ENCODE results near the gene IRF2. TPM values are rescaled to one million over a fixed set of nuclear protein-coding genes. Genes with fewer than 3 reads are reported as not detected.

IRF2 gene
- total RNA-seq, 1 donor from 2014 or later = 35.2 TPM

GRCh38 chr4:184433258-184433892 lies 41.0 kb downstream of the IRF2 start:
- no peak for DNase-seq (ENCODE audit: extremely low read depth, low read depth, low spot score)

- no peak for DNase-seq (ENCODE audit: extremely low read depth, low read depth, low spot score)
These were observed 42.0 kb downstream of the IRF2 start for GRCh38 chr4:184432127-184432922.

GRCh38 chr4:184430163-184430562 lies 44.2 kb downstream of the IRF2 start:
- no peak for DNase-seq (ENCODE audit: extremely low read depth, low read depth, low spot score)

- no peak for DNase-seq (ENCODE audit: extremely low read depth, low read depth, low spot score)
These were observed 45.6 kb downstream of the IRF2 start for GRCh38 chr4:184428787-184429186.

- DNase-seq (ENCODE audit: extremely low read depth, low read depth, low spot score) = no peak
These were observed 46.7 kb downstream of the IRF2 start for GRCh38 chr4:184427687-184428086.

GRCh38 chr4:184427093-184427492 lies 47.3 kb downstream of the IRF2 start:
- no peak for DNase-seq (ENCODE audit: extremely low read depth, low read depth, low spot score)

- DNase-seq (ENCODE audit: extremely low read depth, low read depth, low spot score) = no peak
These were observed 49.2 kb downstream of the IRF2 start for GRCh38 chr4:184424993-184425758.

- DNase-seq (ENCODE audit: extremely low read depth, low read depth, low spot score) = no peak
These were observed 50.1 kb downstream of the IRF2 start for GRCh38 chr4:184424279-184424678.

- DNase-seq (ENCODE audit: extremely low read depth, low read depth, low spot score) = no peak
These were observed 51.2 kb downstream of the IRF2 start for GRCh38 chr4:184423003-184423686.

GRCh38 chr4:184422378-184422777 lies 52.0 kb downstream of the IRF2 start:
- no peak for DNase-seq (ENCODE audit: extremely low read depth, low read depth, low spot score)

- no peak for DNase-seq (ENCODE audit: extremely low read depth, low read depth, low spot score)
These were observed 52.7 kb downstream of the IRF2 start for GRCh38 chr4:184421533-184422155.

GRCh38 chr4:184420881-184421416 lies 53.4 kb downstream of the IRF2 start:
- no peak for DNase-seq (ENCODE audit: extremely low read depth, low read depth, low spot score)

GRCh38 chr4:184420402-184420801 lies 53.9 kb downstream of the IRF2 start:
- no peak for DNase-seq (ENCODE audit: extremely low read depth, low read depth, low spot score)

- DNase-seq (ENCODE audit: extremely low read depth, low read depth, low spot score) = no peak
These were observed 54.4 kb downstream of the IRF2 start for GRCh38 chr4:184419976-184420375.

- DNase-seq (ENCODE audit: extremely low read depth, low read depth, low spot score) = no peak
These were observed 56.4 kb downstream of the IRF2 start for GRCh38 chr4:184417802-184418511.

GRCh38 chr4:184416913-184417734 lies 57.2 kb downstream of the IRF2 start:
- DNase-seq (ENCODE audit: extremely low read depth, low read depth, low spot score) = no peak

GRCh38 chr4:184415071-184415470 lies 59.3 kb downstream of the IRF2 start:
- no peak for DNase-seq (ENCODE audit: extremely low read depth, low read depth, low spot score)

GRCh38 chr4:184413261-184414046 lies 60.9 kb downstream of the IRF2 start:
- DNase-seq (ENCODE audit: extremely low read depth, low read depth, low spot score) = no peak
